HCT116 (cell line): ENCODE data around the gene TAL1. TPM values are rescaled to one million over a fixed set of nuclear protein-coding genes. Genes with fewer than 3 reads are reported as not detected.

Experiments
- ATAC-seq: fragments of 200-7000 bp; cut with Tn5 transposase; 2 replicates; pipeline ENCODE4 v1.9.1; 2020; ENCODE audit warnings: mild to moderate bottlenecking, moderate library complexity
- BruUV-seq: library from RNA; stranded (reverse); fragments of 400-500 nt; replicated peaks from 2 replicates; lab custom pipeline; 2021; lab: Mats Ljungman, UMichigan
- CTCF ChIA-PET: fragments of 300-600 bp; sonication (Branson Sonifier 250); formaldehyde crosslinking; loops from one replicate; lab custom pipeline; 2021; ENCODE audit warnings: antibody characterized with exemption; lab: Charles Lee
- POLR2A ChIA-PET: fragments of 300-600, 350-600 bp; sonication (Branson Sonifier 250); formaldehyde crosslinking; loops from one replicate; lab custom pipeline; 2021; ENCODE audit warnings: antibody characterized with exemption; lab: Charles Lee
- RAD21 ChIA-PET, 2 experiments: fragments of 300-600 bp; sonication (Branson Sonifier 250); formaldehyde crosslinking; loops; one replicate each; lab custom pipeline; 2023; ENCODE audit warnings: low total read pairs in 2 of 2; ENCODE audit not compliant: uncharacterized antibody in 2 of 2, unreplicated experiment in 2 of 2, low non-redundant PET in 1 of 2; lab: Charles Lee
- DNase-seq: peaks from one replicate; pipeline ENCODE4 v3.0.0-alpha.2; 2010; ENCODE audit warnings: low read depth, low spot score
- H2AFZ ChIP-seq: fragments of 200-600 bp; shearing (Covaris generic), sonication (generic); 2 replicates; pipeline ENCODE4 v1.6.1; 2017; ENCODE audit warnings: low read depth, mixed run types, mixed read lengths, antibody characterized with exemption, low read length; ENCODE audit not compliant: poor library complexity, severe bottlenecking
- H3K27ac ChIP-seq: 2 replicates; pipeline ENCODE4 v1.5.1; 2012; ENCODE audit warnings: low read depth, low read length
- H3K27me3 ChIP-seq: fragments of 200-600 bp; sonication (generic); 2 replicates; pipeline ENCODE4 v1.6.1; 2016; ENCODE audit warnings: mixed run types, low read length, mixed read lengths; ENCODE audit not compliant: insufficient read depth
- H3K36me3 ChIP-seq, 2 experiments: fragments of 200-500 bp in 1 of 2; fragments of 200-600 bp in 1 of 2; sonication (Bioruptor generic) in 1 of 2; sonication (generic) in 1 of 2; 2 replicates each; pipeline versions ENCODE4 v1.5.1 to v1.6.1; 2014 to 2016; ENCODE audit warnings: low read length in 2 of 2, inconsistent platforms in 1 of 2, mixed read lengths in 1 of 2, mixed run types in 1 of 2; ENCODE audit not compliant: insufficient read depth in 2 of 2, control insufficient read depth in 1 of 2
- H3K4me1 ChIP-seq, 2 experiments: fragments of 200-600 bp in 1 of 2; sonication (generic) in 1 of 2; 2 replicates each; pipeline versions ENCODE4 v1.5.1 to v1.6.1; 2012 to 2017; ENCODE audit warnings: low read length in 2 of 2, inconsistent platforms in 1 of 2, mild to moderate bottlenecking in 1 of 2, mixed read lengths in 1 of 2, mixed run types in 1 of 2, moderate library complexity in 1 of 2; ENCODE audit not compliant: insufficient read depth in 2 of 2, control insufficient read depth in 1 of 2
- H3K4me2 ChIP-seq: fragments of 200-600 bp; sonication (generic); 2 replicates; pipeline ENCODE4 v1.6.1; 2017; ENCODE audit warnings: mixed run types, low read length, mixed read lengths
- H3K4me3 ChIP-seq, 2 experiments: fragments of 200-600 bp in 1 of 2; sonication (generic) in 1 of 2; replicated peaks in 1 of 2; 2 replicates each; pipeline ENCODE4 v1.5.1; 2011 to 2016; ENCODE audit warnings: low read length in 2 of 2, control low read depth in 1 of 2, low read depth in 1 of 2, mild to moderate bottlenecking in 1 of 2, mixed read lengths in 1 of 2, mixed run types in 1 of 2
- H3K79me2 ChIP-seq: fragments of 200-600 bp; sonication (generic); 2 replicates; pipeline ENCODE4 v1.6.1; 2017; ENCODE audit warnings: mild to moderate bottlenecking, mixed run types, low read length, moderate library complexity, mixed read lengths; ENCODE audit not compliant: insufficient read depth
- H3K9ac ChIP-seq: fragments of 200-600 bp; sonication (generic); 2 replicates; pipeline ENCODE4 v1.6.1; 2016; ENCODE audit warnings: low read length, mixed read lengths
- H3K9me2 ChIP-seq: fragments of 200-600 bp; sonication (generic), shearing (Covaris generic); 2 replicates; pipeline ENCODE4 v1.6.1; 2017; ENCODE audit warnings: mixed run types, mild to moderate bottlenecking, moderate library complexity; ENCODE audit not compliant: insufficient read depth
- H3K9me3 ChIP-seq, 2 experiments: fragments of 200-500 bp in 1 of 2; fragments of 200-600 bp in 1 of 2; sonication (Bioruptor generic) in 1 of 2; sonication (generic) in 1 of 2; 2 replicates each; pipeline ENCODE4 v1.6.1; 2014 to 2017; ENCODE audit warnings: low read length in 2 of 2, mixed read lengths in 2 of 2, inconsistent platforms in 1 of 2, low read depth in 1 of 2, mild to moderate bottlenecking in 1 of 2, mixed run types in 1 of 2, moderate library complexity in 1 of 2; ENCODE audit not compliant: control insufficient read depth in 1 of 2, insufficient read depth in 1 of 2
- H4K20me1 ChIP-seq: fragments of 200-600 bp; sonication (generic), shearing (Covaris generic); 2 replicates; pipeline ENCODE4 v1.6.1; 2017; ENCODE audit warnings: mixed run types, mild to moderate bottlenecking, moderate library complexity; ENCODE audit not compliant: insufficient read depth
- ATF3 ChIP-seq: IDR thresholded peaks from 2 replicates; pipeline ENCODE4 v1.6.1; 2012
- CBX3 ChIP-seq: IDR thresholded peaks from 2 replicates; pipeline ENCODE4 v1.6.1; 2012; ENCODE audit warnings: low read depth
- CEBPB ChIP-seq: IDR thresholded peaks from 2 replicates; pipeline ENCODE4 v1.6.1; 2012; ENCODE audit warnings: low read depth
- EGR1 ChIP-seq: IDR thresholded peaks from 2 replicates; pipeline ENCODE4 v1.6.1; 2012; ENCODE audit warnings: low read depth
- ELF1 ChIP-seq: IDR thresholded peaks from 2 replicates; pipeline ENCODE4 v1.6.1; 2012; ENCODE audit warnings: low read depth, borderline replicate concordance
- EZH2 ChIP-seq: fragments of 200-600 bp; sonication (generic); IDR thresholded peaks from 2 replicates; pipeline ENCODE4 v1.6.1; 2017; ENCODE audit warnings: antibody characterized with exemption, mixed run types
- EZH2phosphoT487 ChIP-seq: fragments of 200-600 bp; IDR thresholded peaks from 2 replicates; pipeline ENCODE4 v1.6.1; 2018; ENCODE audit warnings: antibody characterized with exemption, borderline replicate concordance
- JUND ChIP-seq: IDR thresholded peaks from 2 replicates; pipeline ENCODE4 v1.6.1; 2012
- POLR2A ChIP-seq: IDR thresholded peaks from 2 replicates; pipeline ENCODE4 v1.7.0; 2011; ENCODE audit warnings: borderline replicate concordance; ENCODE audit not compliant: insufficient read depth, insufficient read length; ENCODE audit errors: extremely low read depth
- RAD21 ChIP-seq: IDR thresholded peaks from 2 replicates; pipeline ENCODE4 v1.6.1; 2012; ENCODE audit warnings: low read depth, mild to moderate bottlenecking
- SIN3A ChIP-seq: IDR thresholded peaks from 2 replicates; pipeline ENCODE4 v1.6.1; 2012; ENCODE audit warnings: low read depth
- SP1 ChIP-seq: IDR thresholded peaks from 2 replicates; pipeline ENCODE4 v1.6.1; 2012; ENCODE audit warnings: low read depth
- TCF7L2 ChIP-seq: IDR thresholded peaks from 2 replicates; pipeline ENCODE4 v1.7.0; 2011; ENCODE audit warnings: borderline replicate concordance, inconsistent platforms; ENCODE audit not compliant: insufficient read depth, insufficient read length; ENCODE audit errors: extremely low read depth
- ZBTB33 ChIP-seq: IDR thresholded peaks from 2 replicates; pipeline ENCODE4 v1.6.1; 2011; ENCODE audit warnings: mild to moderate bottlenecking, low read length, moderate library complexity; ENCODE audit not compliant: insufficient replicate concordance; ENCODE audit errors: extremely low read depth
- ZNF274 ChIP-seq: fragments of 200-500 bp; sonication (Bioruptor generic); IDR thresholded peaks from 2 replicates; pipeline ENCODE4 v1.6.1; 2014; ENCODE audit warnings: mild to moderate bottlenecking, low read depth, low read length, inconsistent platforms
- intact Hi-C: fragments of 100-400 bp; cut with micrococcal nuclease; formaldehyde crosslinking; loops from 2 replicates; pipeline ENCODE4 v1.10.0; 2022
- total RNA-seq: library from RNA; stranded (reverse); gene quantifications from one replicate; pipeline ENCODE4 v1.2.1, GENCODE V29; 2021; ENCODE audit not compliant: unreplicated experiment
- TF ChIP-seq, protein P1 (sequence below): IDR thresholded peaks from 2 replicates; pipeline ENCODE4 v1.6.1; 2012; ENCODE audit warnings: low read depth
- TF ChIP-seq, protein P2 (sequence below): IDR thresholded peaks from 2 replicates; pipeline ENCODE4 v1.6.1; 2012

TAL1 gene
- total RNA-seq, 1 experiment from 2014 or later = 0.05 TPM

DNA sequence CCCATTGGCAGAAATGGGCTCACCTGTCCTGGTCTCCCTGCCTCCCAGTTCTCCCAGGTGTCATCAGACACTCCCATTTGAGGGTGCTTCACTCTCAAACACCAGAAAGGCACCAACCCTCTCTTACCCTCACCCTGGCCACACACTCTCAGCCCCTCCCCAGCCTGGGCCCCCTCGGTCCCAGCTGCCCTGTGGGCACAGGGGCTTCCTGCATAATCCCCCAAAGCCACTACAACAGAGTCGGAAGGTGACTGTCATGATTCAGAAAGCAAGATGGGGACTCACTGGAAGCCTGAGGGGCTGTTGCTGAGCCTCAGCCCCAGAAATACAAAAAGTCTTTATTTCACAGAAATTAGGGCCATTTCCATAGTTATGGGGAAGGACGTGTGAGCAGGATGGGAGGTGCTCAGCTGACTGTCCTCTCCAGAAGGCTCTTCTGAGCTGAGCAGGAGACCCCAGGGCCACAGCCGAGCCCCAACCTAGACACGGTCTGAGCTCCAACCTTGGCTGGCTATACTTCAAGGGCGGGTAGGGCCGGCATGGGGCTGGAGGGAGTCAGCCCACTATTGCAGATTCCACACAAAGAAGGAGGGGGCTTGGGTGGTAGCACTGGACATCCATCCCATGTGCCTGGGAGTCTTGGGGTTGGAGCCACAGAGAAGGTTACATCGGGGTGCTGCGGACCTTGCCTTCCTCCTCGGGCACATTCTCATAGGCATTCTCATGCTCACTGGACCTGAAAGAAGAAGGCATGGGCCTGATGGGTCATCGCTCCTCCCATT, 48.5 kb downstream of the TAL1 start:
- no peak for TF ChIP-seq POLR2A
- no peak for TF ChIP-seq EZH2phosphoT487
- TF ChIP-seq EGR1 = no peak
- no peak for TF ChIP-seq CEBPB
- TF ChIP-seq SIN3A = no peak
- TF ChIP-seq, protein P1, sequence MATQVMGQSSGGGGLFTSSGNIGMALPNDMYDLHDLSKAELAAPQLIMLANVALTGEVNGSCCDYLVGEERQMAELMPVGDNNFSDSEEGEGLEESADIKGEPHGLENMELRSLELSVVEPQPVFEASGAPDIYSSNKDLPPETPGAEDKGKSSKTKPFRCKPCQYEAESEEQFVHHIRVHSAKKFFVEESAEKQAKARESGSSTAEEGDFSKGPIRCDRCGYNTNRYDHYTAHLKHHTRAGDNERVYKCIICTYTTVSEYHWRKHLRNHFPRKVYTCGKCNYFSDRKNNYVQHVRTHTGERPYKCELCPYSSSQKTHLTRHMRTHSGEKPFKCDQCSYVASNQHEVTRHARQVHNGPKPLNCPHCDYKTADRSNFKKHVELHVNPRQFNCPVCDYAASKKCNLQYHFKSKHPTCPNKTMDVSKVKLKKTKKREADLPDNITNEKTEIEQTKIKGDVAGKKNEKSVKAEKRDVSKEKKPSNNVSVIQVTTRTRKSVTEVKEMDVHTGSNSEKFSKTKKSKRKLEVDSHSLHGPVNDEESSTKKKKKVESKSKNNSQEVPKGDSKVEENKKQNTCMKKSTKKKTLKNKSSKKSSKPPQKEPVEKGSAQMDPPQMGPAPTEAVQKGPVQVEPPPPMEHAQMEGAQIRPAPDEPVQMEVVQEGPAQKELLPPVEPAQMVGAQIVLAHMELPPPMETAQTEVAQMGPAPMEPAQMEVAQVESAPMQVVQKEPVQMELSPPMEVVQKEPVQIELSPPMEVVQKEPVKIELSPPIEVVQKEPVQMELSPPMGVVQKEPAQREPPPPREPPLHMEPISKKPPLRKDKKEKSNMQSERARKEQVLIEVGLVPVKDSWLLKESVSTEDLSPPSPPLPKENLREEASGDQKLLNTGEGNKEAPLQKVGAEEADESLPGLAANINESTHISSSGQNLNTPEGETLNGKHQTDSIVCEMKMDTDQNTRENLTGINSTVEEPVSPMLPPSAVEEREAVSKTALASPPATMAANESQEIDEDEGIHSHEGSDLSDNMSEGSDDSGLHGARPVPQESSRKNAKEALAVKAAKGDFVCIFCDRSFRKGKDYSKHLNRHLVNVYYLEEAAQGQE = no peak
- TF ChIP-seq SP1 = no peak
- no peak for TF ChIP-seq RAD21
- no peak for TF ChIP-seq ZNF274
- no peak for TF ChIP-seq TCF7L2
- no peak for TF ChIP-seq ATF3
- no peak for TF ChIP-seq ZBTB33
- no peak for TF ChIP-seq CBX3
- no peak for TF ChIP-seq JUND
- TF ChIP-seq ELF1 = no peak
- TF ChIP-seq, protein P2, sequence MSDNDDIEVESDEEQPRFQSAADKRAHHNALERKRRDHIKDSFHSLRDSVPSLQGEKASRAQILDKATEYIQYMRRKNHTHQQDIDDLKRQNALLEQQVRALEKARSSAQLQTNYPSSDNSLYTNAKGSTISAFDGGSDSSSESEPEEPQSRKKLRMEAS = no peak
- no peak for TF ChIP-seq EZH2
- Histone ChIP-seq H3K79me2 (no peaks in the 10 kb centered on the region), H3K4me2 (no peak overlapping the region), H3K36me3 (no peaks in the 10 kb centered on the region), H3K9me2 (no peaks in the 10 kb centered on the region), H4K20me1 (no peaks in the 10 kb centered on the region), H2AFZ (no peak overlapping the region), H3K27ac (no peak overlapping the region), H3K9me3 (no peaks in the 10 kb centered on the region), H3K9ac (no peak overlapping the region), H3K27me3 (no peaks in the 10 kb centered on the region), H3K4me1 (peaks cover 4 to 22% of the 10 kb centered on the region in 2 experiments), H3K4me3 (no peak overlapping the region)
- intact Hi-C loops = no loop called here
- BruUV-seq = no TSS peak
- ATAC-seq (no peak), DNase-seq (no peak)
- POLR2A ChIA-PET = interaction anchor here (0.9 kb wide), 1 partner anchor 130 kb away, joined by 3 read pairs; the partner anchor contains the start of gene STIL
- RAD21 ChIA-PET = no interaction called here
- CTCF ChIA-PET = interaction anchor here (1.6 kb wide), 1 partner anchor 9 kb away, joined by 12 read pairs; no protein-coding TSS in a partner anchor
